ENCODE measurements around the gene FGF7.
"Not testable (repeated sequence)": the region's sequence is repeated elsewhere in the genome, so short reads cannot be mapped to it uniquely, and the experiment has no call there.

GRCh38 chr15:49478982-49479381, 55.9 kb downstream of the FGF7 start:
- TF ChIP-seq CTCF, POLR2A (IDR thresholded peaks at IDR 0.05): not testable (repeated sequence)
